Fibroblast of gingiva (primary cell): ENCODE data around the gene RIPK4.

Experiments used
- DNase-seq: peaks from one replicate; pipeline ENCODE4 v3.0.0-alpha.2; 2011; ENCODE audit warnings: low read depth

RIPK4 gene

DNA sequence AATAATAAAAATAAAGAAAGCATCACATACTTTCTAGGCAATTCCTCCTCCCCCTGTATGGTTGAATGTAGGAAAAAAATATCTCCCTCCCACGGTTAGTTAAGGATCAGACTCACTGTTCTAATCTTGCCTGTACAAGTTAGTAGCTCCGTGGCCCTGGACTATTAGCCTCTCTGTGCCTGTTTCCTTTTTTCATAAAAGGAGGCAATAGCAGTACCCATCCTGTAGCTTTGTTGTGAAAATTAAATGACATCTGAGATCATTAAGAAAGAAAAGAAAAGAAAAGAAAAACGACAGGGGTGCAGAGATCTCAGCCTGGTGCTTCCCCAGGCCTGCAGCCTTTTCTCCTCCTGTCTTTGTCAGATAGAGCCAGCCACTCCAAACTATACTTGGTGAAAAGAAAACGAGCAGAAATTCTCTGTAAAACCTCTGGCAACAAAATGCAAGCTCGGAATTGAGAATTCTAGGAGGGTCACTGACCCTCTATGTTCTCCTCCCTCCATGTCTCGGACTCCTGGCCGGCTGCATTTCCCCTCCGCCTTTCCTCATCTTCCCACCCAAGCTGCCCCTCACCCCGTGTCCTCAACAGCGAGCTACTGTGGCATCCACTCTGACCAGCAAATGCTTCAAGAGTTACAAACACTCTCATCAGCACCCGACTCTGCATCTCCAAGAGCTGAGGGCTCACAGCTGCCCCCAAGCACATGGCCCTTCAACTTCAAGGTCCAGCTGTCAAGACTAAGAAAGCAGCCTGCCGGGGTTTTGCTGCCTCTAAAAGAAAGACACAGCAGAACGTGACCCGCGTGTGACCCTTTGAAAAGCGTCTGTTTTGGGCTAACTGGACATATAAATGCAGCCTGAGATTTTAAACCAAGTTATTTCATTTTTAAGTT, 13.6 kb downstream of the RIPK4 start:
- DNase-seq: no peak

GRCh38 chr21:41752231-41752681, 14.6 kb downstream of the RIPK4 start:
- DNase-seq: no peak

GRCh38 chr21:41751611-41752011, 15.2 kb downstream of the RIPK4 start:
- DNase-seq: no peak

GRCh38 chr21:41750532-41751151, 16.2 kb downstream of the RIPK4 start:
- peak; percentile 28 for DNase-seq

DNA sequence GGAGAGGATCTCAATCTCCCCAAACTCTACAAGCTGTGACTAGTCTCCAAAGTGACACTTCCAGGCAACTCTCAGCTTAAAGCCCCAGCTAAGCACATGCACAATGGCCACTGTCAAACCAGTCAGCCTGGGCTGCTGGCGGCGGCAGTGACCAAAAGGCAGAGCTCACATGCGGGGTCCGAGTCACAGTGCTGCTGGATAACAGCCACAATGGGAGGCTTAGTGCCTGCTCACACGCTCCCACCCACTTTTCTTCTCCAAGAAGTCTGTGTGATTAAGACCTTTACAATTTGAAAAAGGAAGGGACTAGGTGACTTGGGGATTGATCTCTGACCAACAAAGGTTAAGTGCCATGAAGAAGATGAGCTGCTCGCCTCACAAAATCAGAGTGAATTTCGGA, 16.8 kb downstream of the RIPK4 start:
- no peak for DNase-seq

DNA sequence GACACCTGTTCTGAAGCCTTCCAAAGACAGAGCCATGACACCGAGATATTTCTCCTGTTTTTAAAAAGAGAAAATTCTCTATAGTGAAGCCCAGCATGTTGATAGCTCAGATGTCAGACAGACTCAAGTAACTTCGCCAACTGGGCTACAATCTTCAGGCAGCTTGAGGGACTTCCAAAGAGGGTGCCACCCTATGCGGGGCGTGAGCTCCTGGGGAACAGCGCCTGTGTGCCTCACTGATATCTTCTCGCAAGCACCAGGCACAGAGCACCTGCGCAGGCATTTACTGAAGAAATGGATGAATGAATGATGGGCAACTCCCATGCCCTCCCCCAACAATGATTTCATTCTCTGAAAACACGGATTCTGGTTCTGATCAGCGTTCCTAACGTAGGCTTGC, 17.6 kb downstream of the RIPK4 start:
- DNase-seq: no peak

DNA sequence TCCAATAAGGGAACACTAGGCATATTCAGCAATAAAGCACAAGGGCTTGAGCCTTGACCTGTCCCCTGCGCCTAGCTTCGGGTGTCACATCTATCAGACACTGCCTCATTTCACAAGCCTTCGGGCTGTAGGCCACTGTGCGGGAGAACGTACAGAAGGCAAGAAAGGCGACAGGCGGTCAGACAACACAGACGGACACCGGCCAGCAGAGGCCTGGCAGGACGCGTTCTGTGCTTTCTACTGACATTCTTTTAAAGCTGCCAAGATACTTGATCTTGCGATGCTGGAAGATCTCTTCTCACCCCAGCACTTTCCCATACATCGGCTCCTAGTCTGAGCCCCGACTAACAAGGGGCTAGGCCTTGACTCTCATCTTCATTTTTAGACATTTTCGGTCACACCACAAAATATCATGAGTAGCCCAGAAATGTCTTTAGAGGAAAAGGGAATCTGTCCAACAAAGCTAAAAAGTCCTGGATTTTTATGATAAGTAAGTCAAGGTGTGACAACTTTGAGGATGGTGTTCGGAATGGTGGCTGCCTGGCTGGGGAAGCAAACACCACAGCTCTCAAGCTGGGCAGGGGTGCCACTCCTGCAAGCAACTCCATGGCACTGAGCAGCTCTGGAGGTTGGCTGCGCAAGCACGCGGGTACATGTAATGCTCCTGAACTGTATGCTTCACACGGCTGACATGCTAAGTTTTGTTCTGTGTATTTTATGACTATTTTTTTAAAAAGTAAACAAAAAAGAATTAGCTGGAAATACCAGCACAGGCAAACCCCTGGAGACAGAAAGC, 18.7 kb downstream of the RIPK4 start:
- no peak for DNase-seq

DNA sequence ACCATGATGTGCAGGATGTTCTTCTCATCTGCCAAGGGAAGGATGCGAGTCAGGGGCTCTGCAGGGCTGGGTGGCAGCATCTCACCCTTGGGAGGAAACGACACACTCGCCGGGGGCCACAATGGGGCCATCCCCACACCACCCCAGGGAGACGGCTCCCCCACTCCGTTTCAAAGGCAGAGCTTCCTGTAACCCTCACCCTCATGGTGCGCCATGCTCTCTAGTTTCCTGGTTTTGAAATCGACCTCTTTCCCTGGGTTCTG, 20.2 kb downstream of the RIPK4 start:
- no peak for DNase-seq

DNA sequence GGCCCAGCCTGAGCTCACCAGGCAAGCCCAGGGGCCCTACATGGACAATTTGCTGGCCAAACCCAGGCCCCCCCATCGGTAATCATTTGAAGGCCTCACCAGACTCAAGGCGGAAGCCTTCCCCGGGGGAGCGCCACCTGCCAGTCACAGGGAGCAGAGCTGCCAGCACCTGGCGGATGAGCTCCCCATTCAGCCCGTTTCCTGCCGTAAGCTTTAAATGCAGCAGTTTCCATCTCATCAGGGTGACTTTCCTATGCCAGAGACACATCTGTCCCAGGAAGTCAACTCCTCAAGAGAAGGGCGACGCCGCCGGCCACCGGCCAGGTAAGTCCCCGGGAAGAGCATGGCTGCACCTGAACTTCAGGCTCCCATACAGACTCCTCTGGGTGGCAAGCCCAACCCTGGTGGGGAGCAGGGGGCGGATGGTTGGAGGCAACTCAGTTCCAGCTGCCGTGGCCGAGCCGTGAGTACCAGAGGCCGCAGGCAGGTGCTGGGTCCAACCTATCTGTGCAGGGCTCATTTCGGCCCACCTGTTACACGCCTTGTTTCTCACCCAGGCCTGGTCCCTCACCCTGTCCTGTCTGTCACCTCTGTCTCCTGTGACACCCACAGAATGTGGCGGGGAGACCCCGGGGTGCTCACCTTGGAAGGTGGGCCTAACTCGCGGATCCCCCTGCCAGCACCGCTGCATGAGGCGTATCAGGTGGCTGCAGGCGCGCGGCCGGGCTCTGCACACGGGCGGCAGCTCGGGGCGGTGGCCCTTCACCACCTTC, 20.7 kb downstream of the RIPK4 start:
- DNase-seq: no peak

- no peak for DNase-seq
These were observed 21.6 kb downstream of the RIPK4 start for GRCh38 chr21:41745026-41745820.

DNA sequence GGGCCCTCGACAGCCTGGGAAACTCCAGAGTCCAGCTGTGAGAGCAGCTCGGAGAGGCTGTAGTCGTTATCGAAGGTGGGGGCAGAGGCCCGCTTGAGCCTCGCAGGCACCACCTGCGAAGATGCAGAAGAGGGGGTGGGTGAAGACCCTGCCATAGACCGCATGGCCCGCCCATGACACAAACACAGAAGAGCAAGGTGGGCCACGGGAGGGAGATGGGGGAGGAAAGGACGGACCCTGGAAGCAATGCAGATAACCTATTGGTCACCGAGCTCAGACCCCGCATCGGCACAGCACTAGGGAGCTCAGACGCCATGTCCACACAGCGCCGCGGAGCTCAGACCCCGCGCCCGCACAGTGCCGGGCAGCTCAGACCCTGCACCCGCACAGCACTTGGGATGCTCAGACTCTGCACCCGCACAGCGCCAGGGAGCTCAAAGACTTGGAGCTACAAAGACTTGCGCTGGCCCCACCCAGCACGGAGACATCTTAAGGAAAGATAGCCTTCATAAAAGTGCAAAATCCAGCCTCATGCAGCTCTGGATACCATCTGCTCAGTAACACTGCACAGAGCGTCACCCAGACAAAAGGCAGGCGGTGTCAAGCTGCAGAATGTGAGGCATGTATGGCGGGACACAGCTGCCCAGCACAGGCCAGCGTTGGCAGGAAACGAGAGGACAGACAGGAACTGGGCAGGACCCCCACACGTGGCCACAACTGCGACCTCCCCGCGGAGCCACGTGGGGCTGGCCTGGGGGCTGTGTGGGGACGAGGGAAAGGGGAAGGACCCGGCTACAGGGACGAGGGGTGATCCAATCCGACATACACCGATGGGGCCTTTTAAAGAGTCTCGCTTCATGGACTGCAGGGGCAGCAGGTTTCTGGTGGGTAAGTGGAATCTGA, 22.6 kb downstream of the RIPK4 start:
- DNase-seq: no peak

DNA sequence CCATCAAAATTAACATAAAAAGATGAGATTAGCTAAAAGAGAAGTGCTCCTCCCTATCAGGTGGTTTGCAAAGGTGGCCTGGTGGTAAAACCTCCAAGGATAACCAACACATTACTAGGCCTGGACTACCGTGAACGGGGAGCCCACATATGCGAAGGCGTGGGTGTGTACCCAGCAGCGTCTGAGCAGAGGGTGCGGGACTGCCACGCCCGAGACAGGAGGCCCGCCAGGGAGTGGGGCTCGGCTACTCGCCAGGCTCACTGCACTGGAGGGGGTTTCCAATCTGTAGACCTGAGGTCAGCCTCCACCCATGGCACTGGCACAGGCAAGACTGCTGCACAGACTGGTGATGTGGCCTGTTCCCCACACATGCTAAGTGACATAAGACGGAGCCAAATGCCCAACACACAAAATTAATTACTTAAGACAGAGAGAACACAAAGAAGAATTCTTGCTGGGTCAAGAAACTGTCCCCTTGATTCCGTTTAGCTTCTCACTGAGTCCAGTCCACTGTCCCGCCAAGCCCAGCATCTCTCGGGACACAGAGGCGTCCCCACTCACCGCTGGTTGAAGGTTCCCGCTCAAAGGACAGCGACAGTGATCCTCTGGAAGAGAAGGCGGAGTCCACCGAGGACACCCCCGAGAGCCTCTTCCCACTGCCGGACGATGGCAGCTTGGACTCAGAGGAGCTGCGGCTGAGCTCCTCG, 23.4 kb downstream of the RIPK4 start:
- no peak for DNase-seq

DNA sequence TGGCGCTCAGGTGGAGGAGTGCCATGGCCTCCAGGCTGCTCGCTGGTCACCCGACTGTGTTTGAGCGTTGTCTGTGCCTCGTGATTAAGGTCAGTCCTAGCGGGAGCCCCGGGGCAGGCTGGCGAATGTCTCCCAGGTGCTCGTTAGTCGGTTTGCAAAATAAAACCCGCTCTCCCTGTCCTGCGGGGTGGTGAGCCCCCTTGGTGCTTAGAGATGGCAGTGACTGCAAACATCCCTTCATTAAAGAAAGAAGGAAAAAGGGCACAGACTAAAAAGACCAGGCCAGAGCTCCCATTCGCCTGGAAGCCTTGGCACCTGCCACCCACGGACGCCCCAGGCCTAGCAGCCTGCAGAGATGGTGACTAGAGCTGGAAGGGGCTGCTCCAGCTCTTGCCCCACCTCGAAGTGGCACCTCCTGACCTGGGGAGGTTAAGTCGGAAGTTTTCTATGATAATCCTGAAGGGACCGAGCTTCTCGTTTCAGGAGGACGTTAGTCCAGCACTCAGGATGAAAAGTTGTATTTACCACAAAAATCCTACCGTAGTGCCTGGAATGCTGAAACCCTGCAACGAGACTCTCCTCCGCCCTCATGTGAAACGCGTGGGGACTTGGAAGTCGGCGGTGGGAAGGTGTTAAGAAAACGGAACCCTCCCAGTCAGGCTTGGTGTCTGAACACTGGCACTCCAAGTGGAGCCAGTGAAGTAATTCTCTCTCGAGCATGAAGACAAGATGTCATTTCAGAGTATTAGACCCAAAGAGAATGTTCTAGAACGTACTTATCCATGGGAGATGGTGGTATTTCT, 24.6 kb downstream of the RIPK4 start:
- no peak for DNase-seq

- DNase-seq: no peak
These were observed 25.4 kb downstream of the RIPK4 start for GRCh38 chr21:41741253-41742072.

DNA sequence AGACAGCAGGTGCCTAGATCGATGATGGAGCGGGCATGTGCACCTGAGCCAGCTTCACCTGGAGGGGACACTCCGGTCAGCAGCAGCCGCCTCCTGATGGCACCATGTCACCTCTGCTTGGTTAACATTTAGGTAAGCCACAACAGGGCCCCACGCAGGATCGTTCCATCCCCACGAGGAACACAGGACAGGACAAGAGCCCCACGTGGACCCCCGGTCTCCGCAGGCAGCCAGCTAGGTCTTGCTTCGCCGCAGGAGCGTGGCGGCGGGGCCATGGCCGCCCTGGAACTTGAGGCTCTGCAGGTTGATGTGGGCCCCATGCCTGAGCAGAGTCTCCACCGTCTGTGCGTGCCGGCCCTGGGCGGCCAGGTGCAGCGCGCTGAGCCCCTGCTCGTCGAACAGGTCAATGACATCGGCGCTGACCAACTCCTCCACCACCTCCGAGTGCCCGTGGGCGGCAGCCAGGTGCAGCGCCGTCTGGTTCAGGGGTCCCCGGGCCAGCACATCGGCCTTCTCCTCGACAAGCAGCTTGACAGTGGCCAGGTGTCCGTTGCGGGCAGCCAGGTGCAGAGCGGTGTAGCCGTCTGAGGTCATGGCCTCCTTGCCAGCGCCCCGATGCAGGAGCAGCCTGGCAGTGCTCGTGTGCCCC, 26.1 kb downstream of the RIPK4 start:
- DNase-seq: no peak

DNA sequence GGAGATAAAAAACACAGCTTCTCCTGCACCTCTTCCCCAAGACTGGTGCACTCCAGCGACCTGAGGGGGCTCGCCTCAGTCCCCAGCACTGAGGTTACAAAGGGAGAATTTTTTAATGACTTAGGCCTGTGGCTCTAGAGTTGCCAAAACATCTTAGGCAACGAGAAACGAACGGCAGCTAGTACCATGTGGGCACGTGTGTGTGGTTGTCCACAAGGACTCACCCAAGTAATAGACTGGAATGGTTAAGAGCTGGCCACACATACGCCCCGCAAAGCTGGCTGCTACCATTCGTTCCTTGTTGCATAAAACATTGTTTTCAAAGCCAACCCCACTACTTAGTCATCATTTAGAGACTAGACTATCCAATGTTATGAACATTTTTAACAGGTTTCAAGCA, 26.9 kb downstream of the RIPK4 start:
- DNase-seq: no peak

GRCh38 chr21:41739011-41739410, 27.8 kb downstream of the RIPK4 start:
- no peak for DNase-seq
